DND-41 (cell line): ENCODE data around the gene SRCAP.

Source experiments
- ATAC-seq: fragments of 200-7000 bp; cut with Tn5 transposase; 3 replicates; pipeline ENCODE4 v1.9.1; 2021; ENCODE audit warnings: low read depth; ENCODE audit not compliant: insufficient read depth
- DNase-seq: peaks from one replicate; pipeline ENCODE4 v3.0.0-alpha.2; 2020
- H2AFZ ChIP-seq: 2 replicates; pipeline ENCODE4 v1.6.0; 2012; ENCODE audit warnings: low read depth, low read length
- H3K27ac ChIP-seq: 2 replicates; pipeline ENCODE4 v1.5.1; 2012; ENCODE audit warnings: low read length, inconsistent platforms
- H3K27me3 ChIP-seq: fragments of 200-600 bp; sonication (generic); 2 replicates; pipeline ENCODE4 v1.6.0; 2012; ENCODE audit warnings: low read length, mild to moderate bottlenecking, inconsistent platforms; ENCODE audit not compliant: insufficient read depth, poor library complexity
- H3K36me3 ChIP-seq: 2 replicates; pipeline ENCODE4 v1.5.1; 2012; ENCODE audit warnings: low read length, inconsistent platforms; ENCODE audit not compliant: insufficient read depth
- H3K4me1 ChIP-seq: 2 replicates; pipeline ENCODE4 v1.5.1; 2012; ENCODE audit warnings: mild to moderate bottlenecking, low read length; ENCODE audit not compliant: insufficient read depth
- H3K4me2 ChIP-seq: 2 replicates; pipeline ENCODE4 v1.6.0; 2012; ENCODE audit warnings: mild to moderate bottlenecking, moderate library complexity, low read length, inconsistent platforms; ENCODE audit not compliant: insufficient read depth
- H3K4me3 ChIP-seq, 2 experiments: fragments of 200-600 bp in 1 of 2; shearing (Covaris generic) in 1 of 2; 2 replicates each; pipeline ENCODE4 v1.5.1; 2012 to 2016; ENCODE audit warnings: inconsistent platforms in 2 of 2, low read length in 2 of 2, mild to moderate bottlenecking in 2 of 2, low read depth in 1 of 2, moderate library complexity in 1 of 2
- H3K79me2 ChIP-seq: 2 replicates; pipeline ENCODE4 v1.6.0; 2012; ENCODE audit warnings: low read length, inconsistent platforms; ENCODE audit not compliant: insufficient read depth
- H3K9ac ChIP-seq: 2 replicates; pipeline ENCODE4 v1.6.0; 2012; ENCODE audit warnings: low read depth, mild to moderate bottlenecking, inconsistent platforms, low read length, moderate library complexity
- H3K9me3 ChIP-seq: 2 replicates; pipeline ENCODE4 v1.5.1; 2012; ENCODE audit warnings: low read length, moderate library complexity, mild to moderate bottlenecking, inconsistent platforms; ENCODE audit not compliant: insufficient read depth, severe bottlenecking
- H4K20me1 ChIP-seq: 2 replicates; pipeline ENCODE4 v1.6.0; 2012; ENCODE audit warnings: low read length; ENCODE audit not compliant: insufficient read depth
- CTCF ChIP-seq: IDR thresholded peaks from 2 replicates; pipeline ENCODE4 v1.5.1; 2012; ENCODE audit warnings: borderline replicate concordance, low read length, moderate library complexity, mild to moderate bottlenecking; ENCODE audit not compliant: poor library complexity, severe bottlenecking; ENCODE audit errors: extremely low read depth
- EZH2 ChIP-seq: IDR thresholded peaks from 3 replicates; pipeline ENCODE4 v1.6.1; 2012; ENCODE audit warnings: borderline replicate concordance, low read depth, mild to moderate bottlenecking, moderate library complexity, low read length, inconsistent platforms; ENCODE audit not compliant: severe bottlenecking

Gene SRCAP

GRCh38 chr16:30677931-30678585 lies 20.9 kb upstream of the SRCAP start:
- Histone ChIP-seq H3K27ac (no peak overlapping the region), H3K27me3 (no peaks in the 10 kb centered on the region), H3K9ac (no peak overlapping the region), H3K4me2 (no peak overlapping the region), H3K36me3 (no peaks in the 10 kb centered on the region), H4K20me1 (no peaks in the 10 kb centered on the region), H3K9me3 (no peaks in the 10 kb centered on the region), H3K4me1 (no peaks in the 10 kb centered on the region), H3K4me3 (no peak overlapping the region), H3K79me2 (no peaks in the 10 kb centered on the region), H2AFZ (no peak overlapping the region)
- no peak for ATAC-seq
- TF ChIP-seq EZH2 = no peak
- no peak for TF ChIP-seq CTCF
- DNase-seq = no peak

GRCh38 chr16:30678586-30678970 lies 20.4 kb upstream of the SRCAP start:
- H3K4me3 ChIP-seq = no peak overlapping the region
- H3K79me2 ChIP-seq = no peaks in the 10 kb centered on the region
- no peaks in the 10 kb centered on the region for H4K20me1 ChIP-seq
- no peak overlapping the region for H3K9ac ChIP-seq
- H2AFZ ChIP-seq = no peak overlapping the region
- no peaks in the 10 kb centered on the region for H3K36me3 ChIP-seq
- no peaks in the 10 kb centered on the region for H3K27me3 ChIP-seq
- no peaks in the 10 kb centered on the region for H3K9me3 ChIP-seq
- ATAC-seq (no peak), DNase-seq (no peak)
- H3K4me2 ChIP-seq = no peak overlapping the region
- H3K4me1 ChIP-seq = no peaks in the 10 kb centered on the region
- no peak overlapping the region for H3K27ac ChIP-seq
- TF ChIP-seq CTCF (no peak), EZH2 (no peak)

GRCh38 chr16:30680326-30680725 lies 18.6 kb upstream of the SRCAP start:
- H4K20me1 ChIP-seq = no peaks in the 10 kb centered on the region
- DNase-seq (no peak), ATAC-seq (no peak)
- H3K79me2 ChIP-seq = no peaks in the 10 kb centered on the region
- H3K9me3 ChIP-seq = no peaks in the 10 kb centered on the region
- H3K9ac ChIP-seq = no peak overlapping the region
- H3K4me3 ChIP-seq = no peak overlapping the region
- H3K36me3 ChIP-seq = no peaks in the 10 kb centered on the region
- H3K27me3 ChIP-seq = no peaks in the 10 kb centered on the region
- no peak overlapping the region for H3K4me2 ChIP-seq
- H3K4me1 ChIP-seq = no peaks in the 10 kb centered on the region
- H2AFZ ChIP-seq = no peak overlapping the region
- H3K27ac ChIP-seq = no peak overlapping the region
- TF ChIP-seq CTCF (no peak), EZH2 (no peak)

- TF ChIP-seq CTCF (no peak), EZH2 (no peak)
Observed at GRCh38 chr16:30688701-30689100, 10.3 kb upstream of the SRCAP start.

More at GRCh38 chr16:30688701-30689100, 10.3 kb upstream of the SRCAP start:
- Histone ChIP-seq H3K9ac (no peak overlapping the region), H3K9me3 (no peaks in the 10 kb centered on the region), H4K20me1 (no peaks in the 10 kb centered on the region), H3K4me1 (peaks cover 3% of the 10 kb centered on the region), H2AFZ (no peak overlapping the region), H3K27me3 (no peaks in the 10 kb centered on the region), H3K27ac (no peak overlapping the region), H3K36me3 (no peaks in the 10 kb centered on the region), H3K4me2 (no peak overlapping the region), H3K4me3 (no peak overlapping the region), H3K79me2 (no peaks in the 10 kb centered on the region)
- no peak for ATAC-seq
- DNase-seq = no peak
